ENCODE results near the gene RINL.

- TF ChIP-seq CTCF (IDR thresholded peaks at IDR 0.05): no peak
- TF ChIP-seq EP300 (IDR thresholded peaks at IDR 0.05): no peak
Observed at GRCh38 chr19:38908911-38909310, 30.8 kb upstream of the RINL start.

Data from ovary (tissue), 3 donors.